C4-2B (cell line): ENCODE data around the gene LEMD1.

Source experiments
- H3K27ac ChIP-seq: fragments of 450-650 bp; 2 replicates; pipeline ENCODE4 v1.5.1; 2017
- ZFX ChIP-seq: fragments of 450-650 bp; IDR thresholded peaks from 2 replicates; pipeline ENCODE4 v1.6.1; 2017
- TF ChIP-seq, protein P1 (sequence below): fragments of 450-650 bp; conservative IDR thresholded peaks from 2 replicates; pipeline ENCODE4 v1.5.1; 2017; ENCODE audit warnings: mild to moderate bottlenecking

LEMD1 gene

DNA sequence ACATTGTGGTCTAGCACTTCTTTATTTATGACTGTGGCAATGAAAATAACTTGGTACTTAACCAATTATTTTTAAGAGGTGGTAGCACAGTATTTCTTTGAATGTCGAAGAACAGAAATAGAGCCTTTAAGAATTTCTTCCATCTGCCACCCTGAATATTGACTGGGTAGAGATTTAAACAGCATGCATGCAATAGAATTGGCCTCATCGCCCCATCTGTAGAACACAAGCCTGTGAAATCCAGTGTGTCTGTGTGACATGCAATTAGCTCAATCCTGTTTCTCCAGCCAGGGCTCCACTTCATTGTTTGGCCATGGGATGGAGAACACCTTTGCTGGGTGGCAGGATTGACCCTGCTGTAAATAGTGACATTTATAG, 48.1 kb downstream of the LEMD1 start:
- TF ChIP-seq, protein P1, sequence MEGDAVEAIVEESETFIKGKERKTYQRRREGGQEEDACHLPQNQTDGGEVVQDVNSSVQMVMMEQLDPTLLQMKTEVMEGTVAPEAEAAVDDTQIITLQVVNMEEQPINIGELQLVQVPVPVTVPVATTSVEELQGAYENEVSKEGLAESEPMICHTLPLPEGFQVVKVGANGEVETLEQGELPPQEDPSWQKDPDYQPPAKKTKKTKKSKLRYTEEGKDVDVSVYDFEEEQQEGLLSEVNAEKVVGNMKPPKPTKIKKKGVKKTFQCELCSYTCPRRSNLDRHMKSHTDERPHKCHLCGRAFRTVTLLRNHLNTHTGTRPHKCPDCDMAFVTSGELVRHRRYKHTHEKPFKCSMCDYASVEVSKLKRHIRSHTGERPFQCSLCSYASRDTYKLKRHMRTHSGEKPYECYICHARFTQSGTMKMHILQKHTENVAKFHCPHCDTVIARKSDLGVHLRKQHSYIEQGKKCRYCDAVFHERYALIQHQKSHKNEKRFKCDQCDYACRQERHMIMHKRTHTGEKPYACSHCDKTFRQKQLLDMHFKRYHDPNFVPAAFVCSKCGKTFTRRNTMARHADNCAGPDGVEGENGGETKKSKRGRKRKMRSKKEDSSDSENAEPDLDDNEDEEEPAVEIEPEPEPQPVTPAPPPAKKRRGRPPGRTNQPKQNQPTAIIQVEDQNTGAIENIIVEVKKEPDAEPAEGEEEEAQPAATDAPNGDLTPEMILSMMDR: no peak
- TF ChIP-seq ZFX: no peak
- H3K27ac ChIP-seq: peak overlapping the region; percentile 37; the same call in 1 of the 2 replicates

GRCh38 chr1:205373022-205373797, 48.6 kb downstream of the LEMD1 start:
- TF ChIP-seq ZFX: no peak
- TF ChIP-seq, protein P1: no peak
- H3K27ac ChIP-seq: no peak overlapping the region

GRCh38 chr1:205371871-205372660, 49.8 kb downstream of the LEMD1 start:
- H3K27ac ChIP-seq: peak overlapping the region; percentile 52
- TF ChIP-seq ZFX: no peak
- TF ChIP-seq, protein P1: no peak

GRCh38 chr1:205370780-205371179, 51.1 kb downstream of the LEMD1 start:
- TF ChIP-seq ZFX: no peak
- TF ChIP-seq, protein P1: no peak
- peak overlapping the region; percentile 52; the same call in 1 of the 2 replicates for H3K27ac ChIP-seq

DNA sequence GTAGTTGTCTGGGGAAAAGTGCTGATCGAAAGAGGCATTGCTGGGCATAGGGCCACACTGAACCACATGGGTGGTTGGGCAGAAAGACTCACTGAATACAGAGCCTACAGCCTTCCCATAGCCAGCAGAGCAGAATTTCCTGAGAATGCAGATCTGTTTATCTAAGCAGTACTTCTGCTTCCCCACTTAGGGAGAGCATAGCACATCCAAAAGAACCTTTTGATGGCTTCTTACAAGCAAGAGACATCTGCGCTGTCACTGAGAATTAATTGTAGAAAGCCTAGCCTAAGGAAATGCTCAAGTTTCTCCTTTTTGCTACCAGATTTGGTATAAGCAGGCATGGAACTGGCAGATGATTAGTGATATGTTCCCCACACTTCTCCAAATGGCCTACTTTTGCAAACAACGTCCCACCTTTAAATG, 52.1 kb downstream of the LEMD1 start:
- TF ChIP-seq, protein P1: no peak
- no peak for TF ChIP-seq ZFX
- peak overlapping the region; percentile 41; the same call in 1 of the 2 replicates for H3K27ac ChIP-seq

DNA sequence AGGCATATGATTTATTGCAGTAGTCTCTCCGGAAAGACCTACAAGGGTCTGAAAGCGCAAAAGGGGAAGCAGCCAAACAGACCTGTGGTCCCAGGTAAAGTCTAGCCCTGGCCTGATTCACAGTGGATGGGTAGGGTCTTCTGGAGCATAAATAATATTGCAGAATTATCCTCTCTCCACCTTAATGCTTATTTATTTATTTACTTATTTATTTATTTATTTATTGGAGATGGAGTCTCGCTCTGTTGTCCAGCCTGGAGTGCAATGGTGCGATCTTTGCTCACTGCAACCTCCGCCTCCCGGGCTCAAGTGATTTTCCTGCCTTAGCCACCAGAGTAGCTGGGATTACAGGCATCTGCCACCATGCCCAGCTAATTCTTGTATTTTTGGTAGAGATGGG, 53.4 kb downstream of the LEMD1 start:
- TF ChIP-seq, protein P1: no peak
- TF ChIP-seq ZFX: no peak

GRCh38 chr1:205365945-205366463, 55.9 kb downstream of the LEMD1 start:
- peak overlapping the region; percentile 34; the same call in 1 of the 2 replicates for H3K27ac ChIP-seq
- TF ChIP-seq ZFX: no peak
- TF ChIP-seq, protein P1: no peak

More for the DNA sequence above, 53.4 kb downstream of the LEMD1 start:
- no peak overlapping the region for H3K27ac ChIP-seq

DNA sequence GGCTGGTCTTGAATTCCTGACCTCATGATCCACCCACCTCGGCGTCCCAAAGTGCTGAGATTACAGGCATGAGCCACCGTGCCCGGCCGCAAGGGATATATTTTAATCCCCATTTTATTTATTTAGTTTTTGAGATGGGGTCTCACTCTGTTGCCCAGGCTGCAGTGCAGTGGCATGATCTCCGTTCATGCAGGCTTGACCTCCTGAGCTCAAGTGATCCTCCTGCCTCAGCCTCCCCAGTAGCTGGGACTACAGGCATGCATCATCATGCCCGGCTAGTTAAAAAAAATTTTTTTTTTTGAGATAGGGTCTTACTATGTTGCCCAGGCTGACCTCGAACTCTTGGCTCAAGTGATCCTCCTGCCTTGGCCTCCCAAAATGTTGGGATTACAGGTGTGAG, 56.8 kb downstream of the LEMD1 start:
- peak overlapping the region; percentile 34; the same call in 1 of the 2 replicates for H3K27ac ChIP-seq
